Common myeloid progenitor, CD34-positive (primary cell): ENCODE measurements around the gene NELL2.

Experiments
- CTCF ChIA-PET: fragments of 350-600 bp; sonication (Branson Sonifier 250); formaldehyde crosslinking; loops from one replicate; lab custom pipeline; 2021; ENCODE audit warnings: antibody characterized with exemption; lab: Charles Lee
- POLR2A ChIA-PET: fragments of 350-600 bp; sonication (Branson Sonifier 250); formaldehyde crosslinking; loops from one replicate; lab custom pipeline; 2021; ENCODE audit warnings: antibody characterized with exemption; lab: Charles Lee
- DNase-seq, 3 donors: peaks; one replicate each; pipeline versions ENCODE4 v3.0.0 to v3.0.0-alpha.2; 2013
- H3K27ac ChIP-seq, 2 experiments: 1 replicate in 1 of 2; 2 replicates in 1 of 2; pipeline ENCODE4 v1.7.0; 2013; ENCODE audit warnings: inconsistent platforms in 2 of 2, low read length in 2 of 2, mild to moderate bottlenecking in 2 of 2, low read depth in 1 of 2, moderate library complexity in 1 of 2; ENCODE audit not compliant: severe bottlenecking in 2 of 2, insufficient read depth in 1 of 2, poor library complexity in 1 of 2
- H3K27me3 ChIP-seq, 5 experiments: replicated peaks in 2 of 5; 1 replicate in 3 of 5; 2 replicates in 2 of 5; pipeline versions ENCODE4 v1.6.1 to v1.7.0; 2013; ENCODE audit warnings: low read length in 4 of 5, mild to moderate bottlenecking in 2 of 5, moderate library complexity in 2 of 5, inconsistent platforms in 1 of 5; ENCODE audit not compliant: insufficient read depth in 5 of 5, control insufficient read depth in 4 of 5
- H3K36me3 ChIP-seq, 4 experiments: 1 replicate in 2 of 4; 2 replicates in 2 of 4; pipeline versions ENCODE4 v1.6.1 to v1.7.0; 2013; ENCODE audit warnings: low read length in 3 of 4, control low read depth in 1 of 4, mild to moderate bottlenecking in 1 of 4; ENCODE audit not compliant: control insufficient read depth in 4 of 4, insufficient read depth in 4 of 4
- H3K4me1 ChIP-seq, 4 experiments: 1 replicate in 3 of 4; 2 replicates in 1 of 4; pipeline versions ENCODE4 v1.6.1 to v1.7.1; 2013; ENCODE audit warnings: low read length in 3 of 4, mild to moderate bottlenecking in 3 of 4, control low read depth in 1 of 4, inconsistent platforms in 1 of 4, moderate library complexity in 1 of 4; ENCODE audit not compliant: control insufficient read depth in 4 of 4, insufficient read depth in 4 of 4; ENCODE audit errors: control extremely low read depth in 1 of 4
- H3K4me3 ChIP-seq, 7 experiments: 1 replicate in 4 of 7; 2 replicates in 3 of 7; pipeline versions ENCODE4 v1.5.1 to v1.7.0; 2013; ENCODE audit warnings: mild to moderate bottlenecking in 7 of 7, low read length in 6 of 7, moderate library complexity in 6 of 7, inconsistent platforms in 2 of 7, low read depth in 2 of 7, control low read depth in 1 of 7; ENCODE audit not compliant: insufficient read depth in 4 of 7, control insufficient read depth in 1 of 7; ENCODE audit errors: extremely low read depth in 1 of 7
- H3K9me3 ChIP-seq, 5 experiments: 1 replicate in 4 of 5; 2 replicates in 1 of 5; pipeline versions ENCODE4 v1.6.1 to v1.7.1; 2013; ENCODE audit warnings: low read length in 4 of 5, mild to moderate bottlenecking in 2 of 5, inconsistent platforms in 1 of 5, low read depth in 1 of 5, moderate library complexity in 1 of 5; ENCODE audit not compliant: control insufficient read depth in 4 of 5, insufficient read depth in 2 of 5; ENCODE audit errors: control extremely low read depth in 1 of 5
- WGBS: methylation state at CpG from one replicate; pipeline ENCODE4 v1.1.5; 2013; ENCODE audit not compliant: insufficient coverage; 5-methylcytosine and 5-hydroxymethylcytosine counted together

The NELL2 gene

GRCh38 chr12:44510510-44510909 lies 365.6 kb downstream of the NELL2 start:
- no peaks in the 10 kb centered on the region for H3K27me3 ChIP-seq
- H3K4me1 ChIP-seq, result no peaks in the 10 kb centered on the region
- no peak overlapping the region for H3K4me3 ChIP-seq
- no peaks in the 10 kb centered on the region for H3K9me3 ChIP-seq
- no peak overlapping the region for H3K27ac ChIP-seq
- H3K36me3 ChIP-seq, result no peaks in the 10 kb centered on the region
- POLR2A ChIA-PET, result no interaction called here
- CTCF ChIA-PET, result no interaction called here
- no peak for DNase-seq
- WGBS, result 83% methylated on average over 1 of the region's 2 CpGs

GRCh38 chr12:44510076-44510475 lies 366.0 kb downstream of the NELL2 start:
- POLR2A ChIA-PET, result no interaction called here
- no peaks in the 10 kb centered on the region for H3K4me1 ChIP-seq
- H3K9me3 ChIP-seq, result no peaks in the 10 kb centered on the region
- no peak overlapping the region for H3K4me3 ChIP-seq
- DNase-seq, result no peak
- no peaks in the 10 kb centered on the region for H3K27me3 ChIP-seq
- H3K27ac ChIP-seq, result no peak overlapping the region
- CTCF ChIA-PET, result no interaction called here
- no peaks in the 10 kb centered on the region for H3K36me3 ChIP-seq
- WGBS, result 96% methylated on average over 3 of the region's 4 CpGs

- no peak for DNase-seq
- H3K4me3 ChIP-seq, result no peak overlapping the region
- H3K27ac ChIP-seq, result no peak overlapping the region
- ChIA-PET POLR2A (no interaction called here), CTCF (no interaction called here)
- H3K4me1 ChIP-seq, result no peaks in the 10 kb centered on the region
- no peaks in the 10 kb centered on the region for H3K36me3 ChIP-seq
- 53% methylated on average over 2 of the region's 2 CpGs for WGBS
- no peaks in the 10 kb centered on the region for H3K9me3 ChIP-seq
- no peaks in the 10 kb centered on the region for H3K27me3 ChIP-seq
Observed at GRCh38 chr12:44509471-44509870, 366.6 kb downstream of the NELL2 start.

- Histone ChIP-seq H3K4me3 (no peak overlapping the region), H3K4me1 (no peaks in the 10 kb centered on the region), H3K9me3 (no peaks in the 10 kb centered on the region), H3K36me3 (no peaks in the 10 kb centered on the region), H3K27me3 (no peaks in the 10 kb centered on the region), H3K27ac (no peak overlapping the region)
- DNase-seq, result no peak
- no CpG with 5 or more reads among the region's 1 CpG for WGBS
- POLR2A ChIA-PET, result no interaction called here
- CTCF ChIA-PET, result no interaction called here
Observed at GRCh38 chr12:44507461-44507860, 368.7 kb downstream of the NELL2 start.

- Histone ChIP-seq H3K9me3 (peaks cover 0 to 2% (median 0%) of the 10 kb centered on the region in 5 experiments), H3K27me3 (no peaks in the 10 kb centered on the region), H3K36me3 (no peaks in the 10 kb centered on the region), H3K4me3 (no peak overlapping the region), H3K27ac (no peak overlapping the region), H3K4me1 (no peaks in the 10 kb centered on the region)
- CTCF ChIA-PET, result no interaction called here
- POLR2A ChIA-PET, result no interaction called here
- DNase-seq, result no peak
Observed at GRCh38 chr12:44504799-44505198, 371.3 kb downstream of the NELL2 start.

- no peaks in the 10 kb centered on the region for H3K36me3 ChIP-seq
- H3K27ac ChIP-seq, result no peak overlapping the region
- H3K4me3 ChIP-seq, result no peak overlapping the region
- no peaks in the 10 kb centered on the region for H3K4me1 ChIP-seq
- ChIA-PET CTCF (no interaction called here), POLR2A (no interaction called here)
- DNase-seq, result no peak
- H3K27me3 ChIP-seq, result no peaks in the 10 kb centered on the region
- peaks cover 0 to 2% (median 0%) of the 10 kb centered on the region in 5 experiments for H3K9me3 ChIP-seq
Observed at GRCh38 chr12:44503329-44503728, 372.8 kb downstream of the NELL2 start.

GRCh38 chr12:44502681-44503080 lies 373.4 kb downstream of the NELL2 start:
- Histone ChIP-seq H3K36me3 (no peaks in the 10 kb centered on the region), H3K4me1 (no peaks in the 10 kb centered on the region), H3K27ac (no peak overlapping the region), H3K9me3 (peaks cover 0 to 2% (median 0%) of the 10 kb centered on the region in 5 experiments), H3K27me3 (no peaks in the 10 kb centered on the region), H3K4me3 (no peak overlapping the region)
- CTCF ChIA-PET, result no interaction called here
- 100% methylated on average over 4 of the region's 14 CpGs for WGBS
- POLR2A ChIA-PET, result no interaction called here
- no peak for DNase-seq
